ENCODE measurements around the gene BCOR.

Gene BCOR

GRCh38 chrX:40040686-40041461 lies 56.9 kb downstream of the BCOR start:
- Histone ChIP-seq H3K9me3 (ENCODE audit: insufficient read depth, low read depth, low read length) (no peaks in the 10 kb centered on the region), H2AFZ (ENCODE audit: low read length) (no peak overlapping the region), H3K9ac (ENCODE audit: low read depth, low read length, poor library complexity, severe bottlenecking) (peak overlapping the region; percentile 71), H3K27me3 (ENCODE audit: insufficient read depth, low read length, poor library complexity, severe bottlenecking) (no peaks in the 10 kb centered on the region), H3F3A (ENCODE audit: low read depth) (no peaks in the 10 kb centered on the region), H4K20me1 (ENCODE audit: insufficient read depth, low read length, poor library complexity, severe bottlenecking) (no peaks in the 10 kb centered on the region), H3K4me2 (ENCODE audit: low read depth, low read length, poor library complexity, severe bottlenecking) (peak overlapping the region; percentile 77), H3K9me2 (replicated peaks; ENCODE audit: low read depth, low read length) (no peaks in the 10 kb centered on the region), H3K36me3 (ENCODE audit: insufficient read depth, low read length) (no peaks in the 10 kb centered on the region), H3K79me2 (ENCODE audit: insufficient read depth, low read length) (no peaks in the 10 kb centered on the region), H3K4me3 (ENCODE audit: low read length, poor library complexity, severe bottlenecking) (peak overlapping the region; percentile 60), H3K4me1 (ENCODE audit: insufficient read depth, low read length, poor library complexity, severe bottlenecking) (peaks cover 24% of the 10 kb centered on the region)
- TF ChIP-seq EZH2phosphoT487 (IDR thresholded peaks at IDR 0.05; ENCODE audit: borderline replicate concordance) (no peak), CTCF (conservative IDR thresholded peaks at IDR 0.05; ENCODE audit: low read length) (no peak)

- H4K20me1 ChIP-seq (ENCODE audit: insufficient read depth, low read length, poor library complexity, severe bottlenecking) = no peaks in the 10 kb centered on the region
Measured at GRCh38 chrX:40039887-40040286, 57.9 kb downstream of the BCOR start.

DNA sequence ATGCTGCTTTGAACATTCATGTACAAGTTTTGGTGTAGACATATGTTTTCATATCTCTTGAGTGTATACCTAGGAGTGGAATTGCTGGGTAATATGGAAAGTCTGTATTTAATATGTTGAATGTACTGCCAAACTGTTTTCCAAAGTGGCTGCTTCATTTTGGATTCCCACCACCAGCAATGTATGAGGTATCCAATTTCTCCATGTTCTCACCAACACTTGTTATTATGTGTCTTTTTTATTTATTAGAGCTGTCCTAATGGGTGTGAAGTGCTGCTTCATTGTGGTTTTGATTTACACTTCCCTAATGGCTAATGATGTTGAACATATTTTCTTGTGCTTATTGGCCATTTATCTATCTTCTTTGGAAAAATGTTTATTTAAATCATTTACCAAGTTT lies 60.4 kb downstream of the BCOR start:
- Histone ChIP-seq H3K4me1 (ENCODE audit: insufficient read depth, low read length, poor library complexity, severe bottlenecking) (peaks cover 29% of the 10 kb centered on the region), H3K36me3 (ENCODE audit: insufficient read depth, low read length) (no peaks in the 10 kb centered on the region), H3K9me3 (ENCODE audit: insufficient read depth, low read depth, low read length) (no peaks in the 10 kb centered on the region), H3K9ac (ENCODE audit: low read depth, low read length, poor library complexity, severe bottlenecking) (no peak overlapping the region), H3K4me2 (ENCODE audit: low read depth, low read length, poor library complexity, severe bottlenecking) (no peak overlapping the region), H3K27me3 (ENCODE audit: insufficient read depth, low read length, poor library complexity, severe bottlenecking) (no peaks in the 10 kb centered on the region), H3K9me2 (replicated peaks; ENCODE audit: low read depth, low read length) (no peaks in the 10 kb centered on the region), H3K4me3 (ENCODE audit: low read length, poor library complexity, severe bottlenecking) (no peak overlapping the region), H4K20me1 (ENCODE audit: insufficient read depth, low read length, poor library complexity, severe bottlenecking) (no peaks in the 10 kb centered on the region), H2AFZ (ENCODE audit: low read length) (no peak overlapping the region), H3K79me2 (ENCODE audit: insufficient read depth, low read length) (no peaks in the 10 kb centered on the region), H3F3A (ENCODE audit: low read depth) (no peaks in the 10 kb centered on the region)
- TF ChIP-seq EZH2phosphoT487 (IDR thresholded peaks at IDR 0.05; ENCODE audit: borderline replicate concordance) = no peak
- TF ChIP-seq CTCF (conservative IDR thresholded peaks at IDR 0.05; ENCODE audit: low read length) = no peak

More at GRCh38 chrX:40039887-40040286, 57.9 kb downstream of the BCOR start:
- H3K36me3 ChIP-seq (ENCODE audit: insufficient read depth, low read length) = no peaks in the 10 kb centered on the region
- no peaks in the 10 kb centered on the region for H3K27me3 ChIP-seq (ENCODE audit: insufficient read depth, low read length, poor library complexity, severe bottlenecking)
- TF ChIP-seq EZH2phosphoT487 (IDR thresholded peaks at IDR 0.05; ENCODE audit: borderline replicate concordance) = no peak
- no peak for TF ChIP-seq CTCF (conservative IDR thresholded peaks at IDR 0.05; ENCODE audit: low read length)
- peak overlapping the region; percentile 71 for H3K9ac ChIP-seq (ENCODE audit: low read depth, low read length, poor library complexity, severe bottlenecking)
- H3F3A ChIP-seq (ENCODE audit: low read depth) = no peaks in the 10 kb centered on the region
- peaks cover 31% of the 10 kb centered on the region for H3K4me1 ChIP-seq (ENCODE audit: insufficient read depth, low read length, poor library complexity, severe bottlenecking)
- H3K4me2 ChIP-seq (ENCODE audit: low read depth, low read length, poor library complexity, severe bottlenecking) = peak overlapping the region; percentile 77
- no peak overlapping the region for H2AFZ ChIP-seq (ENCODE audit: low read length)
- H3K9me2 ChIP-seq (replicated peaks; ENCODE audit: low read depth, low read length) = no peaks in the 10 kb centered on the region
- no peaks in the 10 kb centered on the region for H3K79me2 ChIP-seq (ENCODE audit: insufficient read depth, low read length)
- no peak overlapping the region for H3K4me3 ChIP-seq (ENCODE audit: low read length, poor library complexity, severe bottlenecking)
- no peaks in the 10 kb centered on the region for H3K9me3 ChIP-seq (ENCODE audit: insufficient read depth, low read depth, low read length)
